Tibial nerve (tissue), 4 donors: ENCODE measurements around the gene NOS1AP.

ENCODE experiments used
- EP300 ChIP-seq, 2 donors: sonication (generic); formaldehyde crosslinking; IDR thresholded peaks; one replicate each; pipeline ENCODE4 v1.6.1; 2017; ENCODE audit warnings: antibody characterized with exemption in 2 of 2, mild to moderate bottlenecking in 1 of 2
- TF ChIP-seq, protein P1 (sequence below), 5 experiments: fragments of 200-600 bp in 3 of 5; fragments of 450-650 bp in 2 of 5; sonication (generic) in 3 of 5; IDR thresholded peaks; one replicate each; pipeline ENCODE4 v1.5.1; 2016 to 2019; ENCODE audit warnings: antibody characterized with exemption in 5 of 5, mild to moderate bottlenecking in 3 of 5, moderate library complexity in 2 of 5

DNA sequence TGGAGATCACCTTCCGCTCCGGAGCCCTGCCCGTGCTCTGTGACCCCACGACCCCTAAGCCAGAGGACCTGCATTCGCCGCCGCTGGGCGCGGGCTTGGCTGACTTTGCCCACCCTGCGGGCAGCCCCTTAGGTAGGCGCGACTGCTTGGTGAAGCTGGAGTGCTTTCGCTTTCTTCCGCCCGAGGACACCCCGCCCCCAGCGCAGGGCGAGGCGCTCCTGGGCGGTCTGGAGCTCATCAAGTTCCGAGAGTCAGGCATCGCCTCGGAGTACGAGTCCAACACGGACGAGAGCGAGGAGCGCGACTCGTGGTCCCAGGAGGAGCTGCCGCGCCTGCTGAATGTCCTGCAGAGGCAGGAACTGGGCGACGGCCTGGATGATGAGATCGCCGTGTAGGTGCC is 297.6 kb downstream of the NOS1AP start:
- TF ChIP-seq, protein P1, sequence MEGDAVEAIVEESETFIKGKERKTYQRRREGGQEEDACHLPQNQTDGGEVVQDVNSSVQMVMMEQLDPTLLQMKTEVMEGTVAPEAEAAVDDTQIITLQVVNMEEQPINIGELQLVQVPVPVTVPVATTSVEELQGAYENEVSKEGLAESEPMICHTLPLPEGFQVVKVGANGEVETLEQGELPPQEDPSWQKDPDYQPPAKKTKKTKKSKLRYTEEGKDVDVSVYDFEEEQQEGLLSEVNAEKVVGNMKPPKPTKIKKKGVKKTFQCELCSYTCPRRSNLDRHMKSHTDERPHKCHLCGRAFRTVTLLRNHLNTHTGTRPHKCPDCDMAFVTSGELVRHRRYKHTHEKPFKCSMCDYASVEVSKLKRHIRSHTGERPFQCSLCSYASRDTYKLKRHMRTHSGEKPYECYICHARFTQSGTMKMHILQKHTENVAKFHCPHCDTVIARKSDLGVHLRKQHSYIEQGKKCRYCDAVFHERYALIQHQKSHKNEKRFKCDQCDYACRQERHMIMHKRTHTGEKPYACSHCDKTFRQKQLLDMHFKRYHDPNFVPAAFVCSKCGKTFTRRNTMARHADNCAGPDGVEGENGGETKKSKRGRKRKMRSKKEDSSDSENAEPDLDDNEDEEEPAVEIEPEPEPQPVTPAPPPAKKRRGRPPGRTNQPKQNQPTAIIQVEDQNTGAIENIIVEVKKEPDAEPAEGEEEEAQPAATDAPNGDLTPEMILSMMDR (IDR thresholded peaks at IDR 0.05), result no peak
- no peak for TF ChIP-seq EP300 (IDR thresholded peaks at IDR 0.05)
